RWPE1 (cell line): ENCODE data around the gene HDAC5.

ENCODE experiments used
- CTCF ChIA-PET: fragments of 350-600 bp; sonication (Branson Sonifier 250); formaldehyde crosslinking; extraction: SDS; loops from one replicate; lab custom pipeline; 2021; lab: Yijun Ruan, JAX
- POLR2A ChIA-PET: fragments of 400-600 bp; formaldehyde crosslinking; extraction: SDS; loops from one replicate; lab custom pipeline; 2020; ENCODE audit warnings: antibody characterized with exemption; ENCODE audit not compliant: low non-redundant PET; lab: Yijun Ruan, JAX
- DNase-seq: peaks from one replicate; pipeline ENCODE4 v3.0.0; 2012; ENCODE audit warnings: low spot score
- H3K27ac ChIP-seq: fragments of 450-650 bp; 2 replicates; pipeline ENCODE4 v1.5.1; 2017
- CTCF ChIP-seq: fragments of 450-650 bp; conservative IDR thresholded peaks from 2 replicates; pipeline ENCODE4 v1.5.1; 2017; ENCODE audit warnings: low read depth, mild to moderate bottlenecking

Gene HDAC5

GRCh38 chr17:44092051-44092450 lies 31.4 kb downstream of the HDAC5 start:
- ChIA-PET CTCF (interaction anchor here (0.6 kb wide), 1 partner anchor 22 kb away, joined by 3 read pairs; no protein-coding TSS in a partner anchor), POLR2A (interaction anchor here (0.5 kb wide), 1 partner anchor 49 kb away, joined by 3 read pairs; no protein-coding TSS in a partner anchor)
- no peak for TF ChIP-seq CTCF
- no peak for DNase-seq
- H3K27ac ChIP-seq: peak overlapping the region; percentile 25

GRCh38 chr17:44091200-44091997 lies 32.0 kb downstream of the HDAC5 start:
- no peak for DNase-seq

GRCh38 chr17:44088254-44088653 lies 35.2 kb downstream of the HDAC5 start:
- CTCF ChIA-PET: interaction anchor here (1.1 kb wide), 1 partner anchor 27 kb away, joined by 3 read pairs; no protein-coding TSS in a partner anchor
- TF ChIP-seq CTCF: no peak
- POLR2A ChIA-PET: no interaction called here
- H3K27ac ChIP-seq: peak overlapping the region; percentile 90
- DNase-seq: no peak

More at GRCh38 chr17:44091200-44091997, 32.0 kb downstream of the HDAC5 start:
- no peak for TF ChIP-seq CTCF
- CTCF ChIA-PET: interaction anchor here (0.9 kb wide), 1 partner anchor 16 kb away, joined by 3 read pairs; no protein-coding TSS in a partner anchor
- H3K27ac ChIP-seq: peak overlapping the region; percentile 25
- POLR2A ChIA-PET: interaction anchor here (0.5 kb wide), 1 partner anchor 49 kb away, joined by 3 read pairs; no protein-coding TSS in a partner anchor

GRCh38 chr17:44087319-44087718 lies 36.1 kb downstream of the HDAC5 start:
- CTCF ChIA-PET: interaction anchor here (0.6 to 1.6 kb wide), 5 partner anchors 26 to 935 kb away, joined by 3 to 5 read pairs (median 3); partner anchors contain the start of gene HDAC5
- no peak for DNase-seq
- POLR2A ChIA-PET: interaction anchor here (0.7 kb wide), 1 partner anchor 37 kb away, joined by 3 read pairs; the partner anchor contains the start of gene HDAC5
- TF ChIP-seq CTCF: no peak
- peak overlapping the region; percentile 90 for H3K27ac ChIP-seq

GRCh38 chr17:44086364-44087311 lies 36.8 kb downstream of the HDAC5 start:
- CTCF ChIA-PET: interaction anchor here (0.6 to 1.6 kb wide), 3 partner anchors 27 to 54 kb away, joined by 3 to 5 read pairs (median 4); partner anchors contain the start of gene HDAC5
- peak; percentile 97 for DNase-seq
- H3K27ac ChIP-seq: peak overlapping the region; percentile 90
- POLR2A ChIA-PET: interaction anchor here (0.7 kb wide), 1 partner anchor 37 kb away, joined by 3 read pairs; the partner anchor contains the start of gene HDAC5
- TF ChIP-seq CTCF: no peak
